ENCODE results near the gene LTBP2. TPM values are rescaled to one million over a fixed set of nuclear protein-coding genes. Genes with fewer than 3 reads are reported as not detected.

LTBP2 gene
- total RNA-seq, 1 experiment from 2014 or later = 124 TPM

GRCh38 chr14:74601982-74602381 lies 10.1 kb downstream of the LTBP2 start:
- CTCF ChIA-PET = no interaction called here
- Histone ChIP-seq H3K4me3 (no peak overlapping the region), H3K36me3 (ENCODE audit: low read depth) (peaks cover 8% of the 10 kb centered on the region), H3K27ac (no peak overlapping the region), H3K4me2 (no peak overlapping the region), H3F3A (ENCODE audit: insufficient read depth, low read depth) (peaks cover under 1% of the 10 kb centered on the region; the same call in 1 of the 2 replicates), H3K27me3 (ENCODE audit: insufficient read depth, low read depth) (no peaks in the 10 kb centered on the region), H3K9me2 (ENCODE audit: insufficient read depth) (no peaks in the 10 kb centered on the region), H3K9me3 (ENCODE audit: insufficient read depth, low read depth) (no peaks in the 10 kb centered on the region), H4K20me1 (ENCODE audit: insufficient read depth) (no peaks in the 10 kb centered on the region), H3K79me2 (ENCODE audit: low read depth) (peaks cover 14% of the 10 kb centered on the region), H3K4me1 (replicated peaks; ENCODE audit: insufficient read depth) (no peaks in the 10 kb centered on the region), H2AFZ (no peak overlapping the region)
- intact Hi-C loops (cut with micrococcal nuclease; ENCODE audit: unreplicated experiment) = loop anchor here (10.0 kb wide), 2 partner anchors 277 to 483 kb away; no protein-coding TSS in a partner anchor
- POLR2A ChIA-PET (ENCODE audit: unreplicated experiment) = interaction anchor here (0.6 kb wide), 1 partner anchor 132 kb away, joined by 11 read pairs; no protein-coding TSS in a partner anchor
- TF ChIP-seq, protein P1, sequence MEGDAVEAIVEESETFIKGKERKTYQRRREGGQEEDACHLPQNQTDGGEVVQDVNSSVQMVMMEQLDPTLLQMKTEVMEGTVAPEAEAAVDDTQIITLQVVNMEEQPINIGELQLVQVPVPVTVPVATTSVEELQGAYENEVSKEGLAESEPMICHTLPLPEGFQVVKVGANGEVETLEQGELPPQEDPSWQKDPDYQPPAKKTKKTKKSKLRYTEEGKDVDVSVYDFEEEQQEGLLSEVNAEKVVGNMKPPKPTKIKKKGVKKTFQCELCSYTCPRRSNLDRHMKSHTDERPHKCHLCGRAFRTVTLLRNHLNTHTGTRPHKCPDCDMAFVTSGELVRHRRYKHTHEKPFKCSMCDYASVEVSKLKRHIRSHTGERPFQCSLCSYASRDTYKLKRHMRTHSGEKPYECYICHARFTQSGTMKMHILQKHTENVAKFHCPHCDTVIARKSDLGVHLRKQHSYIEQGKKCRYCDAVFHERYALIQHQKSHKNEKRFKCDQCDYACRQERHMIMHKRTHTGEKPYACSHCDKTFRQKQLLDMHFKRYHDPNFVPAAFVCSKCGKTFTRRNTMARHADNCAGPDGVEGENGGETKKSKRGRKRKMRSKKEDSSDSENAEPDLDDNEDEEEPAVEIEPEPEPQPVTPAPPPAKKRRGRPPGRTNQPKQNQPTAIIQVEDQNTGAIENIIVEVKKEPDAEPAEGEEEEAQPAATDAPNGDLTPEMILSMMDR (conservative IDR thresholded peaks at IDR 0.05) = no peak
- TF ChIP-seq EZH2 (IDR thresholded peaks at IDR 0.05; ENCODE audit: low read depth) = no peak
- no TSS peak for BruUV-seq (replicated peaks)
- no peak for DNase-seq

DNA sequence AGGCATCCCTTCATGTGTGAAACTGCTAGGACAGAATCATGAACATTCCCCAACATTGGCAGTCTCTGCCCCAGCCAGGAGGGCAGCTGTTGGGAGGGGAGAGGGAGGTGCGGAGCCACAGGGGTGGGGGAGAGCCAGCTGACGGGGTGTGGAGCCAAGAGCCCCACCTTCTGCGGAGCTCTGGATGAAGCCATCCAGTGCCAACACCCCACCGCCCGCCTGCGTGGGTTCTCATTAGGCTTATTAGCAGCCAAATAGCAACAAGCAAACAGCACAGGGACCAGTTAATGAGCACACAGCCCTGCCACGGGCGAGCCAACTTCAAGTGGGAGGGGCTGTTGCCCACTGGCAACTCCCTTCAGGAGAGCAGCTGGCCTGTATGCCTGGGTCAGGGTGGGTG lies 12.1 kb downstream of the LTBP2 start:
- CTCF ChIA-PET = no interaction called here
- H3K27me3 ChIP-seq (ENCODE audit: insufficient read depth, low read depth) = no peaks in the 10 kb centered on the region

GRCh38 chr14:74599321-74599761 lies 12.7 kb downstream of the LTBP2 start:
- no peaks in the 10 kb centered on the region for H3K79me2 ChIP-seq (ENCODE audit: low read depth)
- no peaks in the 10 kb centered on the region for H4K20me1 ChIP-seq (ENCODE audit: insufficient read depth)
- no peaks in the 10 kb centered on the region for H3K27me3 ChIP-seq (ENCODE audit: insufficient read depth, low read depth)
- POLR2A ChIA-PET (ENCODE audit: unreplicated experiment) = no interaction called here
- BruUV-seq (replicated peaks) = no TSS peak
- no peak overlapping the region for H3K4me3 ChIP-seq
- no peaks in the 10 kb centered on the region for H3K4me1 ChIP-seq (replicated peaks; ENCODE audit: insufficient read depth)
- no peak for DNase-seq
- CTCF ChIA-PET = no interaction called here
- H3K27ac ChIP-seq = no peak overlapping the region
- intact Hi-C loops (cut with micrococcal nuclease; ENCODE audit: unreplicated experiment) = no loop called here
- no peak overlapping the region for H3K4me2 ChIP-seq
- H3K36me3 ChIP-seq (ENCODE audit: low read depth) = peaks cover 5% of the 10 kb centered on the region
- H3K9me3 ChIP-seq (ENCODE audit: insufficient read depth, low read depth) = no peaks in the 10 kb centered on the region
- H3F3A ChIP-seq (ENCODE audit: insufficient read depth, low read depth) = no peaks in the 10 kb centered on the region
- no peak overlapping the region for H2AFZ ChIP-seq
- TF ChIP-seq, protein P1 (conservative IDR thresholded peaks at IDR 0.05) = no peak
- no peak for TF ChIP-seq EZH2 (IDR thresholded peaks at IDR 0.05; ENCODE audit: low read depth)
- no peaks in the 10 kb centered on the region for H3K9me2 ChIP-seq (ENCODE audit: insufficient read depth)

More for the DNA sequence above, 12.1 kb downstream of the LTBP2 start:
- Histone ChIP-seq H3K4me3 (no peak overlapping the region), H3K9me3 (ENCODE audit: insufficient read depth, low read depth) (no peaks in the 10 kb centered on the region), H3K36me3 (ENCODE audit: low read depth) (peaks cover 5% of the 10 kb centered on the region), H3K9me2 (ENCODE audit: insufficient read depth) (no peaks in the 10 kb centered on the region), H3K4me1 (replicated peaks; ENCODE audit: insufficient read depth) (no peaks in the 10 kb centered on the region), H2AFZ (no peak overlapping the region), H3K79me2 (ENCODE audit: low read depth) (no peaks in the 10 kb centered on the region), H3K4me2 (no peak overlapping the region), H3K27ac (no peak overlapping the region), H4K20me1 (ENCODE audit: insufficient read depth) (no peaks in the 10 kb centered on the region), H3F3A (ENCODE audit: insufficient read depth, low read depth) (no peaks in the 10 kb centered on the region)
- no TSS peak for BruUV-seq (replicated peaks)
- intact Hi-C loops (cut with micrococcal nuclease; ENCODE audit: unreplicated experiment) = loop anchor here (10.0 kb wide), 2 partner anchors 275 to 485 kb away; no protein-coding TSS in a partner anchor
- TF ChIP-seq, protein P1 (conservative IDR thresholded peaks at IDR 0.05) = no peak
- no peak for TF ChIP-seq EZH2 (IDR thresholded peaks at IDR 0.05; ENCODE audit: low read depth)
- POLR2A ChIA-PET (ENCODE audit: unreplicated experiment) = no interaction called here
- DNase-seq = no peak

Measured in PC-9 (cell line).